BE2C (cell line): ENCODE measurements around the gene CDK15.

ENCODE experiments used
- DNase-seq: peaks from one replicate; pipeline ENCODE4 v3.0.0-alpha.2; 2020
- H3K27me3 ChIP-seq: fragments of 250-450 bp; sonication (Bioruptor Pico); 2 replicates; pipeline ENCODE4 v1.5.1; 2020; ENCODE audit warnings: mild to moderate bottlenecking
- H3K36me3 ChIP-seq: fragments of 250-450 bp; sonication (Bioruptor Pico); 2 replicates; pipeline ENCODE4 v1.5.1; 2020; ENCODE audit warnings: mild to moderate bottlenecking
- H3K4me1 ChIP-seq: fragments of 250-450 bp; sonication (Bioruptor Pico); 2 replicates; pipeline ENCODE4 v1.5.1; 2020
- H3K4me3 ChIP-seq: 2 replicates; pipeline ENCODE4 v1.5.1; 2011; ENCODE audit warnings: low read depth, low read length
- H3K9me3 ChIP-seq: fragments of 250-450 bp; sonication (Bioruptor Pico); 2 replicates; pipeline ENCODE4 v1.5.1; 2020
- CTCF ChIP-seq: IDR thresholded peaks from 2 replicates; pipeline ENCODE4 v1.5.1; 2012; ENCODE audit warnings: mild to moderate bottlenecking, low read depth, low read length

CDK15 gene

GRCh38 chr2:201866643-201867473 lies 60.5 kb downstream of the CDK15 start:
- no peaks in the 10 kb centered on the region for H3K9me3 ChIP-seq
- no peak for DNase-seq
- H3K36me3 ChIP-seq: no peaks in the 10 kb centered on the region
- TF ChIP-seq CTCF: no peak
- H3K4me1 ChIP-seq: no peaks in the 10 kb centered on the region
- no peaks in the 10 kb centered on the region for H3K27me3 ChIP-seq
- H3K4me3 ChIP-seq: no peak overlapping the region

GRCh38 chr2:201871471-201871870 lies 65.1 kb downstream of the CDK15 start:
- no peak for TF ChIP-seq CTCF
- H3K4me3 ChIP-seq: no peak overlapping the region
- H3K9me3 ChIP-seq: no peaks in the 10 kb centered on the region
- H3K36me3 ChIP-seq: no peaks in the 10 kb centered on the region
- no peak for DNase-seq
- no peaks in the 10 kb centered on the region for H3K27me3 ChIP-seq
- H3K4me1 ChIP-seq: no peaks in the 10 kb centered on the region

GRCh38 chr2:201872591-201872990 lies 66.3 kb downstream of the CDK15 start:
- H3K9me3 ChIP-seq: no peaks in the 10 kb centered on the region
- H3K27me3 ChIP-seq: no peaks in the 10 kb centered on the region
- no peak for TF ChIP-seq CTCF
- H3K36me3 ChIP-seq: no peaks in the 10 kb centered on the region
- H3K4me3 ChIP-seq: no peak overlapping the region
- H3K4me1 ChIP-seq: no peaks in the 10 kb centered on the region
- no peak for DNase-seq

DNA sequence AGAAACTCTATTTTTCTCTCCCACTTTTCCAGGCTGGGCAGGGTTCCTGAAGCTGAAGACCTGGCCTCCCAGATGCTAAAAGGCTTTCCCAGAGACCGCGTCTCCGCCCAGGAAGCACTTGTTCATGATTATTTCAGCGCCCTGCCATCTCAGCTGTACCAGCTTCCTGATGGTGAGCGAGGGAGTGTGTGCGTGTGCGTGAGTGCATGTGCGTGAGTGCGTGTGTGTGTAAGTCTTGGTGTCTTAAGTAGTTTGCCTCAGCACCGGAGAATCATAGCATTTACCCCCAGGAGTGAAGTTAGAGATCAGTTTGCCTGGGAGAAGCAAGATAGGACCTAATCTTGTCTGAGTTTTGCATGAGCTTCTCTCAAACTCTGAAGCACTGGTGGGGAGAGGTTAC lies 73.7 kb downstream of the CDK15 start:
- Histone ChIP-seq H3K4me3 (no peak overlapping the region), H3K9me3 (no peaks in the 10 kb centered on the region), H3K36me3 (no peaks in the 10 kb centered on the region), H3K4me1 (peaks cover 38% of the 10 kb centered on the region), H3K27me3 (no peaks in the 10 kb centered on the region)
- no peak for TF ChIP-seq CTCF
- DNase-seq: no peak

- H3K36me3 ChIP-seq: no peaks in the 10 kb centered on the region
- no peaks in the 10 kb centered on the region for H3K27me3 ChIP-seq
- DNase-seq: no peak
- H3K4me3 ChIP-seq: no peak overlapping the region
- no peak for TF ChIP-seq CTCF
- H3K4me1 ChIP-seq: peaks cover 38% of the 10 kb centered on the region
- H3K9me3 ChIP-seq: no peaks in the 10 kb centered on the region
Observed at GRCh38 chr2:201880579-201880978, 74.2 kb downstream of the CDK15 start.

DNA sequence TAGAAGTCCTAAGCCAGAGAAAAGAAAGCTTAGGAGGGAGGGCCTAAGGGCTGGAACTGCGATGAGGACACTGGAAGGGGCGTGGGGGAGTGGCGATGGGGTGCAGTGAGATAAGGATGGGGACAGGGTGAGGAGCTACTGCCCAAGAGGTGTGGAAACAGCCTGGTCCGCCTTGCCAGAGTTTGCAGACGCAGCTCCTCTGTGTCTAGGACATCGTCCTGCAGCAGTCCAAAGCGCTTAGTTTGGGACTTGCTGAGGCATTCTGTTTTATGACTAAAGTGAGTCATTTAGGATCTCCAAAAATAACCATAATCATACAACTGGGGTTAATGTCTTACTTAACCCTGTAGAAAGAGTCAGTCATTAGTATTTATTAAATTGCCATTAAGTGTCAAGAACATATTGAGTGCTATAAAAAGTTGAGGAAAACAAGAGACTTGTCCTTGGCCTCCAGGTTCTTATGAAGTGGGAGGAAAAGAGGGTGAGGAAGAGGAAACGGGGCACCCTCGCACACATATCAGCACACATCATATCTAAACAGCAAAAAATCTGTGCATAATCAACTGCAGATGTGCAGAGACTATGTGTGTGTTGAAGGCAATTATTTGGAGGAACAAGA lies 74.8 kb downstream of the CDK15 start:
- H3K36me3 ChIP-seq: no peaks in the 10 kb centered on the region
- no peak overlapping the region for H3K4me3 ChIP-seq
- H3K9me3 ChIP-seq: no peaks in the 10 kb centered on the region
- DNase-seq: no peak
- TF ChIP-seq CTCF: no peak
- H3K27me3 ChIP-seq: no peaks in the 10 kb centered on the region
- H3K4me1 ChIP-seq: peaks cover 38% of the 10 kb centered on the region
